GM12878 (cell line): Measurements from ENCODE around the gene H2AZ2. TPM values are rescaled to one million over a fixed set of nuclear protein-coding genes. Genes with fewer than 3 reads are reported as not detected.

ENCODE experiments used
- ATAC-seq: fragments of 200-7000 bp; cut with Tn5 transposase; 3 replicates; pipeline ENCODE4 v1.9.1; 2020; ENCODE audit warnings: mild to moderate bottlenecking, moderate library complexity
- BruUV-seq: library from RNA; stranded (reverse); fragments of 400-500 nt; replicated peaks from 2 replicates; lab custom pipeline; 2021; lab: Mats Ljungman, UMichigan
- CTCF ChIA-PET: fragments of 300-600 bp; sonication (Branson Sonifier 250); formaldehyde crosslinking; extraction: SDS; loops from one replicate; lab custom pipeline; 2021; ENCODE audit warnings: inconsistent platforms; lab: Yijun Ruan, JAX
- POLR2A ChIA-PET: fragments of 350-600 bp; formaldehyde crosslinking; extraction: SDS; loops from one replicate; lab custom pipeline; 2021; ENCODE audit warnings: inconsistent platforms; lab: Charles Lee
- RAD21 ChIA-PET: fragments of 300-600 bp; sonication (Branson Sonifier 250); formaldehyde crosslinking; loops from one replicate; lab custom pipeline; 2023; ENCODE audit warnings: antibody characterized with exemption; ENCODE audit not compliant: unreplicated experiment; lab: Charles Lee
- SMC1A ChIA-PET: fragments of 300-600 bp; sonication (Branson Sonifier 250); formaldehyde crosslinking; loops from one replicate; lab custom pipeline; 2023; ENCODE audit not compliant: unreplicated experiment, uncharacterized antibody; lab: Charles Lee
- DNase-seq: peaks from one replicate; pipeline ENCODE4 v3.0.0-alpha.2; 2011; ENCODE audit warnings: low read depth, low spot score
- FAIRE-seq: peaks from 3 replicates; lab custom pipeline; 2011; peaks lifted over from hg19 to GRCh38; lab: Jason Lieb, UNC
- H2AFZ ChIP-seq: 2 replicates; pipeline ENCODE4 v1.6.0; 2011; ENCODE audit warnings: low read depth, low read length, control low read depth; ENCODE audit not compliant: control insufficient read depth
- H3K27ac ChIP-seq: 2 replicates; pipeline ENCODE4 v1.5.1; 2011; ENCODE audit warnings: control low read depth; ENCODE audit not compliant: control insufficient read depth, insufficient read depth
- H3K27me3 ChIP-seq, 2 experiments: replicated peaks in 1 of 2; 2 replicates each; pipeline versions ENCODE4 v1.6.0 to v1.6.1; 2011; ENCODE audit warnings: low read length in 1 of 2; ENCODE audit not compliant: control insufficient read depth in 2 of 2, insufficient read depth in 2 of 2
- H3K36me3 ChIP-seq, 2 experiments: 2 replicates each; pipeline ENCODE4 v1.5.1; 2011; ENCODE audit warnings: low read length in 1 of 2; ENCODE audit not compliant: control insufficient read depth in 2 of 2, insufficient read depth in 2 of 2
- H3K4me1 ChIP-seq: 2 replicates; pipeline ENCODE4 v1.6.1; 2011; ENCODE audit warnings: mild to moderate bottlenecking, low read length, moderate library complexity, mixed read lengths; ENCODE audit not compliant: control insufficient read depth, insufficient read depth
- H3K4me2 ChIP-seq: 2 replicates; pipeline ENCODE4 v1.6.0; 2011; ENCODE audit warnings: control low read depth; ENCODE audit not compliant: control insufficient read depth, insufficient read depth
- H3K4me3 ChIP-seq: fragments of 200-600 bp; sonication (generic); 2 replicates; pipeline ENCODE4 v1.5.1; 2016
- H3K79me2 ChIP-seq: 2 replicates; pipeline ENCODE4 v1.6.0; 2011; ENCODE audit warnings: low read length; ENCODE audit not compliant: control insufficient read depth, insufficient read depth
- H3K9ac ChIP-seq: 2 replicates; pipeline ENCODE4 v1.8.0; 2011; ENCODE audit warnings: low read length, control low read depth, mixed read lengths; ENCODE audit not compliant: control insufficient read depth, insufficient read depth
- H3K9me3 ChIP-seq: replicated peaks from 3 replicates; pipeline ENCODE4 v1.5.1; 2011; ENCODE audit warnings: mild to moderate bottlenecking, low read length; ENCODE audit not compliant: control insufficient read depth, insufficient read depth
- H4K20me1 ChIP-seq: 2 replicates; pipeline ENCODE4 v1.6.0; 2011; ENCODE audit not compliant: control insufficient read depth, insufficient read depth
- ASH2L ChIP-seq: fragments of 300-600, 200-600 bp; sonication (generic); IDR thresholded peaks from 2 replicates; pipeline ENCODE4 v1.6.1; 2017; ENCODE audit warnings: low read depth, mild to moderate bottlenecking, borderline replicate concordance
- CHD1 ChIP-seq: IDR thresholded peaks from 2 replicates; pipeline ENCODE4 v1.6.1; 2012; ENCODE audit warnings: low read depth, low read length, improper control_type of control experiment
- CUX1 ChIP-seq: IDR thresholded peaks from 2 replicates; pipeline ENCODE4 v1.6.1; 2012; ENCODE audit warnings: improper control_type of control experiment, low read depth, low read length; ENCODE audit not compliant: insufficient replicate concordance
- E4F1 ChIP-seq: fragments of 450-650 bp; IDR thresholded peaks from 2 replicates; pipeline ENCODE4 v1.6.1; 2018; ENCODE audit warnings: borderline replicate concordance, mild to moderate bottlenecking; ENCODE audit not compliant: partially characterized antibody
- EGR1 ChIP-seq, 2 experiments: IDR thresholded peaks; 1 replicate in 1 of 2; 2 replicates in 1 of 2; pipeline ENCODE4 v1.6.1; 2011 to 2012; ENCODE audit warnings: low read depth in 2 of 2, low read length in 2 of 2, borderline replicate concordance in 1 of 2, mild to moderate bottlenecking in 1 of 2, moderate library complexity in 1 of 2
- ESRRA ChIP-seq: IDR thresholded peaks from 2 replicates; pipeline ENCODE4 v1.6.1; 2012; ENCODE audit warnings: mild to moderate bottlenecking, low read length, improper control_type of control experiment
- GABPA ChIP-seq: IDR thresholded peaks from 2 replicates; pipeline ENCODE4 v1.6.1; 2014; ENCODE audit warnings: antibody characterized with exemption, low read depth, mild to moderate bottlenecking, inconsistent platforms
- LARP7 ChIP-seq: fragments of 450-650 bp; IDR thresholded peaks from 2 replicates; pipeline ENCODE4 v1.6.1; 2017; ENCODE audit warnings: mild to moderate bottlenecking
- NR2C1 ChIP-seq: fragments of 450-650 bp; IDR thresholded peaks from 2 replicates; pipeline ENCODE4 v1.6.1; 2017; ENCODE audit warnings: antibody characterized with exemption, mild to moderate bottlenecking, moderate library complexity
- WRNIP1 ChIP-seq: IDR thresholded peaks from 2 replicates; pipeline ENCODE4 v1.6.1; 2011; ENCODE audit warnings: low read depth, low read length, improper control_type of control experiment, borderline replicate concordance
- ZNF687 ChIP-seq: fragments of 450-650 bp; IDR thresholded peaks from 2 replicates; pipeline ENCODE4 v1.6.1; 2017; ENCODE audit warnings: mild to moderate bottlenecking, moderate library complexity
- ZSCAN29 ChIP-seq: fragments of 450-650 bp; IDR thresholded peaks from 2 replicates; pipeline ENCODE4 v1.6.1; 2017; ENCODE audit warnings: mild to moderate bottlenecking, moderate library complexity
- WGBS: methylation state at CpG from one replicate; pipeline ENCODE4 v1.1.6; 2016; ENCODE audit warnings: low lambda C conversion rate; ENCODE audit not compliant: insufficient replicate concordance, insufficient coverage; ENCODE audit errors: missing lambda C conversion rate; 5-methylcytosine and 5-hydroxymethylcytosine counted together
- in situ Hi-C: fragments of 300-500 bp; cut with MboI; formaldehyde crosslinking; loops from 9 replicates; pipeline ENCODE4 v1.14.3; 2018; ENCODE audit warnings: mixed read lengths
- intact Hi-C: fragments of 100-400 bp; cut with micrococcal nuclease; formaldehyde crosslinking; loops from one replicate; pipeline ENCODE4 v1.14.2; 2022; ENCODE audit not compliant: unreplicated experiment
- polyA plus RNA-seq, 11 experiments: library from polyadenylated mRNA; depleted of rRNA in 4 of 11; unstranded in 6 of 11; stranded (reverse) in 5 of 11; fragments of >200 nt; fragmentation: Nextera tagmentation in 4 of 11; fragmentation: Illumina TruSeq in 1 of 11; extraction: Ambion mirVana in 4 of 11; extraction: Trizol in 1 of 11; gene quantifications; 1 replicate in 1 of 11; 2 replicates in 10 of 11; pipeline versions ENCODE4 v1.2.1 to v1.2.3, GENCODE V29; 2011 to 2016; ENCODE audit warnings: inconsistent platforms in 2 of 11, missing spikeins in 2 of 11, low read depth in 1 of 11
- total RNA-seq, 4 experiments: library from RNA; depleted of rRNA in 3 of 4; stranded (reverse); fragments of >200 nt in 3 of 4; fragmentation: Illumina TruSeq in 1 of 4; extraction: Trizol in 1 of 4; gene quantifications; 2 replicates each; pipeline versions ENCODE4 v1.2.1 to v1.2.3, GENCODE V29; 2013 to 2021

H2AZ2 gene
- total and polyA plus RNA-seq, 10 of the 15 experiments (the other 5 are each of a cell fraction or from before 2014, with no cell fraction given), result 118 to 366 (median 223) TPM

- RAD21 ChIA-PET, result interaction anchor here (1.0 to 1.6 kb wide), 4 partner anchors 10 to 283 kb away, joined by 3 to 8 read pairs (median 4); no protein-coding TSS in a partner anchor
- POLR2A ChIA-PET, result no interaction called here
- TF ChIP-seq EGR1 (IDR thresholded peaks at IDR 0.05; ENCODE audit: borderline replicate concordance in 1 of 2, low read depth in 2 of 2, low read length in 2 of 2) (no peak), GABPA (no peak), ESRRA (no peak), ASH2L (no peak), WRNIP1 (no peak), E4F1 (no peak), CHD1 (no peak), NR2C1 (no peak), ZSCAN29 (no peak), CUX1 (no peak), LARP7 (no peak), ZNF687 (no peak)
Measured at GRCh38 chr7:44852590-44852989, 4.7 kb upstream of the H2AZ2 start.

More at GRCh38 chr7:44852590-44852989, 4.7 kb upstream of the H2AZ2 start:
- Histone ChIP-seq H3K9me3 (no peaks in the 10 kb centered on the region), H4K20me1 (no peaks in the 10 kb centered on the region), H3K4me3 (no peak overlapping the region), H3K4me1 (no peaks in the 10 kb centered on the region), H3K27ac (no peak overlapping the region), H3K27me3 (no peaks in the 10 kb centered on the region), H3K9ac (no peak overlapping the region), H3K79me2 (peaks cover under 1% of the 10 kb centered on the region), H3K36me3 (no peaks in the 10 kb centered on the region), H3K4me2 (no peak overlapping the region), H2AFZ (no peak overlapping the region)
- in situ Hi-C loops, result no loop called here
- SMC1A ChIA-PET, result interaction anchor here (0.6 to 8.0 kb wide), 5 partner anchors 29 to 264 kb away, joined by 3 to 46 read pairs (median 4); no protein-coding TSS in a partner anchor
- DNase-seq, result no peak
- no peak for ATAC-seq
- no peak for FAIRE-seq
- no TSS peak for BruUV-seq
- WGBS, result 99% methylated on average over 3 of the region's 3 CpGs
- intact Hi-C loops, result no loop called here
- CTCF ChIA-PET, result interaction anchor here (1.2 to 13.1 kb wide), 3 partner anchors 71 to 283 kb away, joined by 3 to 145 read pairs (median 5); no protein-coding TSS in a partner anchor
